Measurements from ENCODE around the gene MPP2.
"Not testable (repeated sequence)": the region's sequence is repeated elsewhere in the genome, so short reads cannot be mapped to it uniquely, and the experiment has no call there.

Gene MPP2, protein sequence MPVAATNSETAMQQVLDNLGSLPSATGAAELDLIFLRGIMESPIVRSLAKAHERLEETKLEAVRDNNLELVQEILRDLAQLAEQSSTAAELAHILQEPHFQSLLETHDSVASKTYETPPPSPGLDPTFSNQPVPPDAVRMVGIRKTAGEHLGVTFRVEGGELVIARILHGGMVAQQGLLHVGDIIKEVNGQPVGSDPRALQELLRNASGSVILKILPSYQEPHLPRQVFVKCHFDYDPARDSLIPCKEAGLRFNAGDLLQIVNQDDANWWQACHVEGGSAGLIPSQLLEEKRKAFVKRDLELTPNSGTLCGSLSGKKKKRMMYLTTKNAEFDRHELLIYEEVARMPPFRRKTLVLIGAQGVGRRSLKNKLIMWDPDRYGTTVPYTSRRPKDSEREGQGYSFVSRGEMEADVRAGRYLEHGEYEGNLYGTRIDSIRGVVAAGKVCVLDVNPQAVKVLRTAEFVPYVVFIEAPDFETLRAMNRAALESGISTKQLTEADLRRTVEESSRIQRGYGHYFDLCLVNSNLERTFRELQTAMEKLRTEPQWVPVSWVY

DNA sequence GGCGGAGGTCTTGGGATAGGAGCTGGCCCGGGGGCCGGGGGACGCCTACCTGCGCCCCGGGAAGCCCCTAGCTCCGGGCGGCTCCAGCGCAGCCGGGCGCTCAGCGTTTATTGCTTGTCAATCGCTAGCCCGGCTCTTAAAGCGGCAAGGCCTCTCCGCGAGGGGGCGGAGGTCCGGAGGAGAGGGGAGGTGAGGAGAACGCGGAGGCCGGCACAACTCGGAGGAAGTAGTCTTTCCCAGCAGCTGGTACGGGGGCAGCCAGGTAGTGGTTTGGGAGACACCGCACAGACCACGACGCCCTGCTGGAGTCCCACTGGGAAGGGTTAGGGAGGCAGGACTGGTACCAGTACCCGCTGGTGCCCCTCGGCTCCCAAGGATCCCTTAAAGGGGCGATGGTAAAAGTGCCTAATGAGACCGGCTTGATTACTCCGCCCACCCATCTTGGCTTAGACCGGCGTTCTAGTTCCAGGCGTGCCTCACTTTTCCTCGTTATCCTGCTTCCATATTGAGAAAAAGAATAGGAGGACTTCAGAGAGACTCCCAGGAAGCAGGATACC is at the start of gene MPP2:
Gene MPP2, minus strand, starts transcription at position 112 of the 557 bp plus-strand sequence. CDS start 3,076 bp downstream, outside the sequence.
- DNase-seq = peak; percentile 73

DNA sequence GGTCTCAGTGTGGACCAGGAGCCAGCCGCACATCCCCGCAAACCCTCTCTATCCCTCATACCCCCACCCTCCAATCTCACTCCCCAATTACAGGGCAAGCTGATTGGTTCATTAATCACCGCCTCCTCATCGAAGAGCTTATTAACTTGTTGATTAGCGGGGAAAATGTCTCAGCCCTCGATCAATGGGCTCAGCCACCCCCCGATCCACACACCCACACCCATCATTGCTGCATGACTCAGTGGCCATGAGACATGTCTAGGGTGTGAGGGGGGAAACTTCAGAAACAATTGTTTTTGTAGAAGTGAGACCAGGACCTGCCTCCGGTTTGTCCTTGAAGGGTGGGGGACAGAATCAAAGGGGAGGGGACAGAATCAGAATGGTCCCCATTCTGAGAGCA is 48.9 kb upstream of the MPP2 start:
- no peak for DNase-seq

DNA sequence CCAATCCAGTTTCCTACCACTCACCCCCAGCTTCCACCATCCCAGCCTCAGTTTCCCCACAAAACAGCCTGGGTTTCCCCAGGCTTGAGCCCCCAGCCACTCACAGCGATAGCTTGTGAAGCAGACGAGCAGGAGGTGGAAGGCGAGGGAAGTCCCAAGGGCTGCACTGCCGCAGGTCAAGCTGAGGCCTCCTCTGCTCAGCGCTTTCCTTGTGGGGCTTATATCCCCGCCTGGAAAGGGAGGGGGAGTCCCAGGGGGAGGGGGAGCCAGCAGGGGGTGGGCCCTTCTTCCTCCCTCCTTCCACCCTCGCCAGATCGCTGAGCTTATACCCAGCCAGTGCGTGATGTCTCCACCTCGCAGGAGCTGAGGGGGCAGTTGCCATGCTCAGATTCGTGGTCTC is 46.4 kb upstream of the MPP2 start, which contains the start of gene PYY:
Gene PYY, minus strand, starts transcription at position 195 of the 400 bp plus-strand sequence. CDS start 457 bp downstream, outside the sequence.
- no peak for DNase-seq

DNA sequence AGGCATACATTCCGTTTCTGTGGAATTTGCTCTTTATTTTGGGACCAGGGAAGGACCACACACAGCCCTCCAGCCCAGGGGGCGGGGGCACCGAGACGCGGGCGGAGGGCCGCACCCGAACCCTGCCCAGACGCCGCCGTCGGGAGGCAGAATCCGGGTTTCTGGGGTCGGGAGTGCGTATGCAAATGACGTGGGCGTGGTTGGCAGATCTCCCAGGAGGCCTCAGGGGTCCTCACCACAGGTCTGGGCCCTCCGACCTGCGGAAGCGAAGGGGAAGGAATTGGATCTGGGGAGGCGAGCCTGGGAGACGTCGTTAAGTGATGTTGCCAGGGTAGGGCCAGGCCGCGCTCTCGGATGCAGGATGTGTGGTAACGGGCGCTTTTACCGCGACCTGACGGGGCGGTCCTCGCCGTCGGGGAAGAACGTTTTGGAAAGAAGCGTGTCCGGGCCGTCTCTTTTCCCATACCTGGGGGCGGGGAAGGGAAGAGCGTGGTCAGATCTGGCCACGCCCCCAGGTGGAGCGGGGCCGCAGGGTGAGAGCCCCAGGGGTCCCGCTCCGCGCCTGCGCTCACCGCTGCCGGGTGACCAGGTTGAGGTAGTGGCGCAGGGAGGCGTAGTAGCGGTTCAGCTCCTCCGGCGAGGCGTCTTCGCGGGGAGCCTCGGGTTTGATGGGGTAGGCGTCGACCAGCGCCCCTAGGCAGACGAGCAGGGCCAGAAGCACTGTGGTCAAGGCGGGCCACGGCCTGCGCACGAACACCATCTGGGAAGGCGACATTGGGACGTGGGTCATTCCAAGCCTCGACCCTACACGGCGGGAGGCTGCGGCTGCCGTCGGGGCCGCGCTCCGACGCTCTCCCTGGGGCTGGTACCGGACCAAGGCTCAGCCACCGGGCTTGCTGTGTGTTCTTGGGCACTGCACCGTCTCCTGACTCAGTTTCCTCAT is 45.7 kb upstream of the MPP2 start:
- DNase-seq = no peak

DNA sequence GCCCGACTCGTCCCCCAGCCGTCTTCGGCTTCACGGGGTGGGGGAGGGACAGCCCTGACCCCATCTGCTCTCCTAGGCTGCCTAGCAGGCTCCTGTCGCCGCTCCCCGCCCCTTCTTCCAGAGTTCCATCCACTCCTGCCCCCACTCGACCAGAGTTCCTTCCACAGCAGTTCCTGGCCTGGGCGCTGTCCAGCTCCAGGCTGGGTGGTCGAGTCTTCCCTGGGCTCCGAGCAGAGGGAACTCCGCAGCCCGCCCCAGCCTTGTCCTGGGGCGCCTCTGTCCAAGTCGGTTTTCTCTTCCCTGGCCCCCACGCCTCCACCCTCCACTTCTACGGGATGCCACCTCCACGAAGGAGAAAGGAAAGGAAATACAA is 45.0 kb upstream of the MPP2 start:
- no peak for DNase-seq

DNA sequence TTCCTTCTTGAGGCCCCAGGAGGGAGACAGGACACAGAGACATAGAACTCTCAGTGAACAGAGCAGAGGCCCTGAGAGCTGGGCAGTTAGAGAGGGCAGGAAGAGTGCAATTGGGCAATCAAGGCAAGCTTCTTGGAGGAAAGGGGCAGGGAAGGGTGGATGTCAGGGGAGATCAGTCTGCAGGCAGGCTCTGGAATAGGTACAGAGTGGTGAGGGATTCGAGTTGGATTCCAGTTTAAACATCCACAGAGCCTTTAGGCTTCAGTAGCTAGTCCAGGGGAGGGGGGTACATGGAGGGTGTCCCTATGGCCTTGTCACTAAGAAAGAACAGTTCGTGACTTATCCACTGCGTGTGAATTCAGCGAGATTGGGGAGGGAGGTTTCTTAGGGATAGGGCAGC is 44.4 kb upstream of the MPP2 start:
- DNase-seq = no peak

DNA sequence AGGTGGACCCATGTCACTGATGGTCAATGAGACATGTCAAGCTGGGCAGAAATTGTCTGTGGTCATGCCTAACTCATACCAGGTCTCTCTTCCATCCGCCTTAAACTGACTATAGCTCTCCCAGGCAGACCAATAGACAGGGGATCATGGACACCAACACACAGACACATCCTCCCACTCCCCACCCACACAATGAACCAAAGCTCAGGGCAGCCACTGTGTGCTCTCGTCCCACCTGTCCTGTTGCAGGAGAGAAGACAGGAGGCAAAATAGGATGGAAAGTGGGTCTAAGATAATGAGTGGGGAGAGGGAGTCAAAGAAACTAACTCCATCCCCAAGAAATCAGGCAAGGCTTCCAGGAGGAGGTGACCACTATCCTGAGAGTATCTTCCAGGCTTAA is 43.2 kb upstream of the MPP2 start:
- DNase-seq = no peak

DNA sequence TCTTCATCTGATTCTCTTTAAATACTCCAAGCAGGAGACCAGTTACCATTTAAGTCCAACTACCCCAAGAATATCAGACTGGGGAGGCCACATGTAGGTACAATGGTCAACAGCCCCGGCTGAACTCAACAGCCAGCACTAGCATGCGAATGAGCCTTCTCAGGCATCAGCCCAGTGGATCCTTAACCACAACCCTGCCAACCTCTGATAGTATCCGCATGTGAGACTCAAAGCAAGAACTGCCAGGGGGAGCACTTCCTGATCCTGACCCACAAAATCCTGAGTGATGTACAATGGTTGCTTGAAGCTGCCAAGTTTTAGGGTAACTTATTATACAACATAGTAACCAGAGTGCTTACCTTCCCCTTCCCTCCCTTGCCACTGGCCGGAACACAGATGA is 42.4 kb upstream of the MPP2 start:
- no peak for DNase-seq

DNA sequence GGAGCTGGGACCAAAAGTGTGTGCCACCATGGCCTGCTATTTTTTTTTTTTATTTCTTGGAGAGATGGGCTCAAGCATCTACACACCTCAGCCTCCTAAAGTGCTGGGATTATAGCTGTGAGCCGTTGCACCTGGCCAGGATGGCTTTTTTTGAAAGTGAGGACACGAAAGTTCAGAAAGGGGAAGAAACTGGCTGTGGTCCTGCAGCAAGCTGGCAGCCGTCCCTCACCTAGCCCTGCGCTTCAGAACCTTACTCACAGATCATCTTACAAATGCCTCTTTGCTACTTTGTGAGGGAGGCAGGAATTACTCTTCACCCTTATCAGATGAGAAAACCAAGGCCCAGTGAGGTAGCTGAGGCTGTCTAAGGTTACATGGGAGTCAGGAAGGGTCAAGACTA is 39.4 kb upstream of the MPP2 start:
- DNase-seq = no peak

DNA sequence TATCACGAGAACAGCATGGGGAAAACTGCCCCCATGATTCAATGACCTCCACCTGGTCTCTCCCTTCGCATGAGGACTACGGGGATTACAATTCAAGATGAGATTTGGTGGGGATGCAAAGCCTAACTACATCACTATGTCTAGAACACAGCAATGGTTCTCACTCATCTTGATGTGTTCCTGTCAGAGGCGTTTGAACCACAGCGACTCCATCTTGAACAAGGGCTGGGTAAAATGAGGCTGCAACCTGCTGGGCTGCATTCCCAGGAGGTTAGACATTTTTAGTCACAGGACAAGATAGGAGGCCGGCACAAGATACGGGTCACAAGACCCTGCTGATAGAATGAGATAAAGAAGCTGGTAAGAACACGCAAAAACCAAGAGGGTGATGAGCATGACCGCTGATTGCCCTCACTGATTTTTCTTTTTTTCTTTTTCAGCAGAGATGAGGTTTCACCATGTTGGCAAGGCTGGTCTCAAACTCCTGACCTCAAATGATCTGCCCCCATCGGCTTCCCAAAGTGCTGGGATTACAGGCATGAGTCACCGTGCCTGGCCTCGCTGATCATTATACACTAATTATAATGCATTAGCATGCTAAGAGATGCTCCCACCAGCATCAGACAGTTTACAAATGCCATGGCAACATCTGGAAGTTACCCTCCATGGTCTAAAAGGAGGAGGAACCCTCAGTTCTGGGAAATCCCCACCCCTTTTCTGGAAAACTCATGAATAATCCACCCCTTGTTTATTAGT is 37.9 kb upstream of the MPP2 start:
- DNase-seq = no peak

DNA sequence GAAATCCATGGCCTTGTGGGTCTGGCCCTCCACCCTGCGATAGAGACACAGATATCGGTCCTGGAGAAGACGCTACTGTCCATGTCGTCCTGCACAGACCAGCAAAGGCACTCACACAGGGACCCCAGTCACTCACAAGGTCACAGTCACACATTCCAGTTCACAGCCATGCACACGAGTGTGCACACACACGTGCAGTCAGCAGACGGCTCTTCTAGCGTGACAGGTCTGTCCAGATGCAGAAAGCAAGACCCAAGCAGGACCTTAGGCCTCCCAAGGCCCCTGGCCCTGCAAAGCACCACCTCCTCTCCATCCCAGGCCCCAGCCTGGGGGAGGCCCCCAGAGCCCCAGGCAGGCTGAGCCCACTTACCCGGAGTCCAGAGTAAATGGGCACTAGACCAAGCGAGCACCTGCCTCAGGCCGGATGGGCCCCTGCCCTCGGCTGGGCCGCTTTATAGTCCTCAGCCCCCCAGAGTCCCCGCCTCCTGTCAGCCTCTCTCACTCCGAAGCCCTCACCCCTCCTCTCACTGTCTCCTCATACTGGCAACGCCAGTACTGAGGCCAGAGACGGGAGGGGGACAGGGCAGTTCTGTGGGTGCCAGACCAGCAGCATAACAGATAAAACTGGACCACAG is 34.8 kb upstream of the MPP2 start, which contains the start of gene PPY:
Gene PPY, minus strand, starts transcription at position 426 of the 635 bp plus-strand sequence. CDS start 822 bp downstream, outside the sequence.
- DNase-seq = no peak

DNA sequence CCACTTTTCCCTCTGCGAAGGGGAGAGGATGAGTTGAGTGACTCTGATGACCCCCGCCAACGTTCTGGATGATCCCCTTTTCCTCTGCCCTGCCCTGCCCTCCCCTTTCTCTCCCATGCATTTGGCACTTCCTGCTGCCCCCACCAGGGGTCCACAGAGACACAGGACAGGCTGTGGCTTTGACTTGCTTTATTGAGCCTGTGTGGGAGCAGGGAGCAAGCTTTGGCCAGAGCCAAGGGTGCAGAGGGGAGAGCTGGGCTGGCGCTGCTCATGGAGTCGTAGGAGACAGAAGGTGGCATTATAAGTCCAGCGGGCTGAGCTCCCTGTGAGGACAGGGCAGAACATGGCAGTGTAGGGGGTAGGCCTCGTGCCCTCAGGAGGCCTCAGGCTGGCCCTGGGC is 33.3 kb upstream of the MPP2 start:
- DNase-seq = peak; percentile 51

DNA sequence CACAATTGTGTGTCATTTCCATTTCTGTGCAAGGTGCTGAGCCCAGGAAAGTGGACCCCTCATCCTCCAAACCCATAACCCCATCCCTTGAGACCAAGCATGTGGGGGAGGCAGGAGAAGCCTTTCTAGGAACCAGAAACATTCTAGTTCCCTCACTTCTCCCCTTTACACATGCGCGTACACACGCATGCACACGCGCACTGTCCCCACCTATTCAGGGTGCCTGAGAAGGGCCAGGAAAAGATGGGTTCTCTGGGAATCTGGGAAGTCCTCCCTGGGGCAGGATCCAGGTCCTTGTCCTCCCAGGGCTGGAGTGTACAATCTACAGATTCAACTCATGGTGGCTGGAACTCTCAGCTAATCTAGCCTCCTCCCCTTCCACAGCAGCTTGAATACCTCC is 32.5 kb upstream of the MPP2 start:
- no peak for DNase-seq

DNA sequence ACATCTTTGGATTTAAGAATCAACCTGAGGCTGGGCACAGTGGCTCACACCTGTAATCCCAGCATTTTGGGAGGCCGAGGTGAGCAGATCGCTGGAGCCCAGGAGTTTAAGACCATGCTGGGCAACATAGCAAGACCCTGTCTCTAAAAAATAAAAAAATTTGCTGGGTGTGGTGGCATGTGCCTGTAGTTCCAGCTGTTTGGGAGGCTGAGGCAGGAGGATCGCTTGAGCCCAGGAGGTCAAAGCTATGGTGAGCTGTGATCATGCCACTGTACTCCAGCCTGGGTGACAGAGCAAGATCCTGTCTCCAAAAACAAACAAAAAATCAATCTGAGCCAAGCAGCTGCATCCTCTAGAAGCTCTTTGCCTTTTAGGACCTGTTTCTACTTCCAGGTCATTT is 32.1 kb upstream of the MPP2 start:
- DNase-seq = not testable (repeated sequence)

DNA sequence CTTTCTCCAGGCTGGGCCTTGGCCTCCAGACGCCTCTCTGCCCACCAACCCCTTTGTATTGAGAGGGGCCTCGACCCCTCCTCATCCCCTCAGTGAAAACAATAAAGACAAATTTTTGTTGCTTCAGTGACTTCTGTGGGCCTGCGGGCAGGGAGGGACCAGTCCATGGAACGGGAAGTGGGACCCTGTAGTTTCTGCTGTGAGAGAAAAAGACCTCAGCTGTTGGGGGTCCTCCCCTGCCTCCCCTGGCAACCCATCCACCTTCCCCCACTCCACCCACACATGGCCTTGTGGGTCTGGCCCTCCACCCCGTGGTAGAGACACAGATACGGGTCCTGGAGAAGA is 31.5 kb upstream of the MPP2 start:
- no peak for DNase-seq

DNA sequence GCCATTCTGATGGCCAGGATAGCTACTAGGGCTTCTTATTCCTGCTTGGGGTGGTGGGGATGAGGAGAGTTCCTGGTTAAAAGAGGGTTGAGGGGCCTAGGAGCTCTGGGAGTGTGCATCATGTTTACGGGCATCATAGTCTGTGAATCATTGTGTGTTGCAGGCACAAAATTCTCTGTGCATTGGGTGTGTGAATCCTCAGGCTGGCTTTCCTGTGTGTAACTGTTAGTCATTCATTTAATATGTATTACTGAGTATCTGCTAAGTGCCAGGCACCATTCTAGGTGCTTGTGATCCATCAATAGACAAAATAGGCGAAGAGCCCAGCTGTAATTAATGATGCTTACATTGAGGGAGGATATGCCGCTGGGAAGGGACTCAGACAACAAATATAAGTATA is 29.1 kb upstream of the MPP2 start:
- no peak for DNase-seq

DNA sequence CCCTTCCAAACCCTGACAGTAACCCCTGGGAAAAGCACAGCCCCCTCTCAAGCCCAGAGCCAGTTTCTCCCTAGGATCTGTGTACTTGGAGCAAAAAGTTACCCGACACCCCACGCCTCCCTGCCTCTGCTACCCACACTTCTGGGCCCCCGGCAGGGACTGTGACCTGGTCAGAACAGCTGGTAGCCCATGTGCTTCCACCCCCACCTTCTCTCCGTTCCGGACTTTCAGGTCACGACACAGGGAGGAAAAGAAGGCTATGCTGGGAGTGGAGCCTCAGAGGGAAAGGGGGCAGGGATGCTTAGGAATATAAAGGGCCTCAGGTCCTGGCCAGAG is 28.6 kb upstream of the MPP2 start:
- DNase-seq = no peak

DNA sequence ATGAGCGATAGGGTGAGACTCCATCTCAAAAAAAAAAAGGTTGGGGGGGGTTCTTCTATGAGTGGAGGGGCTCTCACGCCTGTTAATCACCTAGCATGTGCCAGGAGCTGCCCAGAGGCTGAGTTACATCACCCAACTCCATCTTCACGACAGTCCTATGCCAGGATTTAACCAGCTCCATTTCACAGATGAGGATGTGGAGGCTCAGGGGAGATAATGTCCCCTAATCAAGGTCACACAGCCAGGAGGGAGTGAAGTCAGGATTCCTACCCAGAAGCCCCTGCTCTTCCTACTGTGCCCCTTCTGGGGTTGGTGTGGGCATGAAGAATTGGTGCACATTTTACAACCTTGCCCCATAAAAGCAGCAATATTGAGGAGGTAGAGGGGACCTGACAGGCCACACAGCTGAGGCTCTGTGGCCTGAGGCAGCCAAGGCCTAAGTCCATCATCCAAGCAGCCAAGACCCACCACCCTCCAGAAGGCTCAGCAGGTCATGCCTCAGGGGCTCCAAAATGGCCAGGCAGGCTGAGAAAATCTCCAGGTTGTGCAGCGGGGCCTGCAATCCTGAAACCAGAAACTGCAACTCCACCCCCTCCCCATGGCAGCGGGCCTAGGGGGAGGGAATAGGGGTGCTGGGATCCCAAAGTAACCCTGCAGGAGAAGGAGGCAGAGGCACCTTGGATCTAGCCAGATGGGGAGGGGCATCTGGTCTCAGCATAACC is 28.0 kb upstream of the MPP2 start:
- DNase-seq = no peak

DNA sequence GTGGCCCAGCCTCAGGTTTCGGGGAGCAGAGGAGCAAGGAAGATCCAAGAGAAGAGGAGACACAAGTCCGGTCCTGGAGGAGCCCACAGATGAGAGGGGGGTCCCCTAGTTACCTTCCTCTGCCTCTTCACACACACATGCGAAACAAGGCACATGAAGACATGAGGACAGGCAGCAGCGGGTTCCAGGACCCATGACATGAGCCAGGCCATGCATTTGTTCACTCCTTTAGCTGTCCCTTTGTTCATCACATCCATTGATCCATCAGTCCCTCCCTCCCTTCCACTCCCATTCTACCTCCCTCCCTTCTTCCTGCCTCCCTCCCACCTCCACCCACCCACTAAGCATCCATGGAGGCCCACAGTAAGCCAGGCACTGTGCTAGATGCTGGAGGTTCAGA is 25.6 kb upstream of the MPP2 start:
- no peak for DNase-seq

DNA sequence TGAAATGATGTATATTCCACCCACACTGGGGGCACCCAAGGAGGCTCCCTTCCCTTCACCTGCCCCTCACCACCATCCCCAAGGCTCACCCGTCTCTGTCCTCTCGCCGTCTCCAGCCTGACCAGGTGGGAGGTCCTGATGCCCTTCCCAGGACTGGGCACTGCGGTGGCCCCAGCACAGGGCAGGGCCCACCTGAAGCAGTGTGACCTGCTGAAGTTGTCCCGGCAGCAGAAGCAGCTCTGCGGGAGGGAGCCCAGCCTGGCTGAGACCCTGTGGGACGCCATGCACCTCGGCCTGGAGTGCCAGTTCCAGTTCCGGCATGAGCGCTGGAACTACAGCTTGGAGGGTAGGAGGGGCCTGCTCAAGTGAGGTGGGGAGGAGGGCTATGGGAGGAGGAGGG is 25.0 kb upstream of the MPP2 start:
- DNase-seq = no peak

DNA sequence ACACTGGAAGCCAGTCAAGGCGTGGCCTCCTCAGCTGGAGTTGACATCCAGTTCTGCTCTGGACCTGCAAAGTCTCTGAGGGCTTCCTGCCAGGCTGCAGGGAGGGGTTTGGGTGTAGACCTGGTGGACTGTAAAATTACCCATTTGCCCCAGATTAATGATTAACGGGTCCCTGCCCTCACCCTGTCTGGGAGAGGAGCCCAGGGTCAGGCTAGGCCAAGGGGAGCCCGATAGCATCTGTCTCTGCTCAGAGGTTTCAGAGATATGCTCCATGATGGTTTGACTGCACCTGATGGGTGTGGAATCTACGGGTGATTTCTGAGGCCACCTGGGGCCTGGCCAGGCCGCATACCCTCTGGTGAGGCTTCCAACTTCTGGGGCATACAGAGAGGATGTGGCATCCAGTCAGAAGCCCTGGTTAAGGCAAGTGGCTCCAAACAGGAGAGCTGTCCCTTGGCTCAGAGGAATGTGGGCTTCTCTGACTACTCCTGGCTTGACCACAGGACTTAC is 23.8 kb upstream of the MPP2 start:
- no peak for DNase-seq

Data from stimulated activated CD8-positive, alpha-beta memory T cell treated with anti-CD3 and anti-CD28 coated beads, Interleukin-4, amount 100 ng/mL, for 48 hours (primary cell).